Neural crest cell (in vitro differentiated cells): Measurements from ENCODE around the gene SHCBP1. TPM values are rescaled to one million over a fixed set of nuclear protein-coding genes. Genes with fewer than 3 reads are reported as not detected.

Source experiments
- DNase-seq: peaks from one replicate; pipeline ENCODE4 v3.0.0; 2021; ENCODE audit warnings: low read depth, mixed read lengths, low spot score
- H3K27ac Mint-ChIP-seq: one replicate; pipeline ENCODE4 v1.8.0; 2021; ENCODE audit warnings: mild to moderate bottlenecking, mixed read lengths; ENCODE audit not compliant: unreplicated experiment
- H3K27me3 Mint-ChIP-seq: 2 replicates; pipeline ENCODE4 v1.8.0; 2021; ENCODE audit warnings: low read depth, mild to moderate bottlenecking, mixed read lengths
- H3K36me3 Mint-ChIP-seq: 2 replicates; pipeline ENCODE4 v1.8.0; 2021; ENCODE audit warnings: low read depth, mild to moderate bottlenecking, mixed read lengths
- H3K4me1 Mint-ChIP-seq: 2 replicates; pipeline ENCODE4 v1.8.0; 2021; ENCODE audit warnings: mixed read lengths
- H3K4me3 Mint-ChIP-seq: one replicate; pipeline ENCODE4 v1.8.0; 2021; ENCODE audit warnings: mild to moderate bottlenecking, mixed read lengths
- H3K9me3 Mint-ChIP-seq: 2 replicates; pipeline ENCODE4 v1.8.0; 2021; ENCODE audit warnings: mixed read lengths
- total RNA-seq: library from RNA; stranded (reverse); gene quantifications from 2 replicates; pipeline ENCODE4 v1.2.1, GENCODE V29; 2021
- TF ChIP-seq, protein P1 (sequence below): fragments of 200-600 bp; sonication (generic); conservative IDR thresholded peaks from 2 replicates; pipeline ENCODE4 v1.5.0; 2021; ENCODE audit warnings: antibody characterized with exemption, mild to moderate bottlenecking

SHCBP1 gene
- total RNA-seq, 1 donor from 2014 or later, result 18.7 TPM

DNA sequence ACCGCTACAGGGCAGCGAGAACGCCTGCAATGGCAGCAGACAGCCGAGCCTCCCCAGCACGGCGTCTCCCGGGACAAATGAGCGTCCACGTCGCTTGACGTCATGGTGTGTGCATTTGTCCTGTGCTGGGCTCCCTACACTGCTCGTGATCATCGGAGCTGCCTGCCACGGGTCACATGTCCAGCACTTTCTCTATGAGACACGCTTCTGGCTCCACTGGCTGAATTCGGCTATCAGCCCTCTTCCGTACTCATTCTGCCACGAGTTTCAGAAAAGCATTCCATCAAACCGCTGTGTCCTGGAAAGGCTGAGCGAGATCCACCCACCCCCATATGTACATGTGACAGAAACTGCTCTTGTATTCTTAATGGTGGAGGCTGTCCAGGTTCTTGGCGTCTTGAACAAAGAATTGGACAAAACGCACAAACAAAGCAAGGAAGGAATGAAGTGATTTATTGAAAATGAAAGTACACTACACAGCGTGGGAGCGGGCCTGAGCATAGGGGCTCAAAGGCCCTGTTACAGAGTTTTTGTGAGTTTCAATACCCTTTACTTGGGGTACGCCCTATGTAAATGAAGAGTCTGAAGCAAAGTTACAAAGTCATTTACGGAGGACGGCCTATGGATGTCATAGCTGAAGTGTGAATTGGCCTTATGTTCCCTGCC, 28.5 kb upstream of the SHCBP1 start:
- DNase-seq, result no peak
- peaks cover 11% of the 10 kb centered on the region for H3K36me3 Mint-ChIP-seq
- H3K4me3 Mint-ChIP-seq, result no peak overlapping the region
- H3K9me3 Mint-ChIP-seq, result no peaks in the 10 kb centered on the region
- H3K27me3 Mint-ChIP-seq, result no peaks in the 10 kb centered on the region
- H3K27ac Mint-ChIP-seq, result no peak overlapping the region
- H3K4me1 Mint-ChIP-seq, result peaks cover 16% of the 10 kb centered on the region
- TF ChIP-seq, protein P1, sequence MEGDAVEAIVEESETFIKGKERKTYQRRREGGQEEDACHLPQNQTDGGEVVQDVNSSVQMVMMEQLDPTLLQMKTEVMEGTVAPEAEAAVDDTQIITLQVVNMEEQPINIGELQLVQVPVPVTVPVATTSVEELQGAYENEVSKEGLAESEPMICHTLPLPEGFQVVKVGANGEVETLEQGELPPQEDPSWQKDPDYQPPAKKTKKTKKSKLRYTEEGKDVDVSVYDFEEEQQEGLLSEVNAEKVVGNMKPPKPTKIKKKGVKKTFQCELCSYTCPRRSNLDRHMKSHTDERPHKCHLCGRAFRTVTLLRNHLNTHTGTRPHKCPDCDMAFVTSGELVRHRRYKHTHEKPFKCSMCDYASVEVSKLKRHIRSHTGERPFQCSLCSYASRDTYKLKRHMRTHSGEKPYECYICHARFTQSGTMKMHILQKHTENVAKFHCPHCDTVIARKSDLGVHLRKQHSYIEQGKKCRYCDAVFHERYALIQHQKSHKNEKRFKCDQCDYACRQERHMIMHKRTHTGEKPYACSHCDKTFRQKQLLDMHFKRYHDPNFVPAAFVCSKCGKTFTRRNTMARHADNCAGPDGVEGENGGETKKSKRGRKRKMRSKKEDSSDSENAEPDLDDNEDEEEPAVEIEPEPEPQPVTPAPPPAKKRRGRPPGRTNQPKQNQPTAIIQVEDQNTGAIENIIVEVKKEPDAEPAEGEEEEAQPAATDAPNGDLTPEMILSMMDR, result no peak

DNA sequence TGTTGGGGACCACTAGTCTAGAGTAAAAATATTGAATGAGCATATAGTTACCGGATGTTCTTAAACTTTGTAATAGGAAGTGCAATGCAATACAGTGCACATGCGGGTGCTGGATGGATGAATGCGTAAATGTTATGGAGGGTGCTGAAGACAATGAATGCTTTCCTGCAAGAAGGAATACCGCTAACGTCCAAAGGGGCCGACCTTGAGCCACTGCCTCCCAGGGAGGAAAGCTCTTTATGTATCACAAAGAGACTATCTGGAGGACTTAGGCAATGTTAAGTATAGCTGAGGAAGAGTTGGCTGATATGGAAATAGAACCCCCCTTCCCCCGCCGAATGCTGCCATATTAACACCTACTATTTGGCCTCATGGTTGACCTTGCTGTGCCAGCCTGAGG, 27.5 kb upstream of the SHCBP1 start:
- no peak overlapping the region for H3K4me3 Mint-ChIP-seq
- peaks cover 16% of the 10 kb centered on the region for H3K4me1 Mint-ChIP-seq
- TF ChIP-seq, protein P1, result no peak
- H3K27me3 Mint-ChIP-seq, result no peaks in the 10 kb centered on the region
- no peak for DNase-seq
- peaks cover under 1% of the 10 kb centered on the region for H3K9me3 Mint-ChIP-seq
- peaks cover 15% of the 10 kb centered on the region for H3K36me3 Mint-ChIP-seq
- no peak overlapping the region for H3K27ac Mint-ChIP-seq

DNA sequence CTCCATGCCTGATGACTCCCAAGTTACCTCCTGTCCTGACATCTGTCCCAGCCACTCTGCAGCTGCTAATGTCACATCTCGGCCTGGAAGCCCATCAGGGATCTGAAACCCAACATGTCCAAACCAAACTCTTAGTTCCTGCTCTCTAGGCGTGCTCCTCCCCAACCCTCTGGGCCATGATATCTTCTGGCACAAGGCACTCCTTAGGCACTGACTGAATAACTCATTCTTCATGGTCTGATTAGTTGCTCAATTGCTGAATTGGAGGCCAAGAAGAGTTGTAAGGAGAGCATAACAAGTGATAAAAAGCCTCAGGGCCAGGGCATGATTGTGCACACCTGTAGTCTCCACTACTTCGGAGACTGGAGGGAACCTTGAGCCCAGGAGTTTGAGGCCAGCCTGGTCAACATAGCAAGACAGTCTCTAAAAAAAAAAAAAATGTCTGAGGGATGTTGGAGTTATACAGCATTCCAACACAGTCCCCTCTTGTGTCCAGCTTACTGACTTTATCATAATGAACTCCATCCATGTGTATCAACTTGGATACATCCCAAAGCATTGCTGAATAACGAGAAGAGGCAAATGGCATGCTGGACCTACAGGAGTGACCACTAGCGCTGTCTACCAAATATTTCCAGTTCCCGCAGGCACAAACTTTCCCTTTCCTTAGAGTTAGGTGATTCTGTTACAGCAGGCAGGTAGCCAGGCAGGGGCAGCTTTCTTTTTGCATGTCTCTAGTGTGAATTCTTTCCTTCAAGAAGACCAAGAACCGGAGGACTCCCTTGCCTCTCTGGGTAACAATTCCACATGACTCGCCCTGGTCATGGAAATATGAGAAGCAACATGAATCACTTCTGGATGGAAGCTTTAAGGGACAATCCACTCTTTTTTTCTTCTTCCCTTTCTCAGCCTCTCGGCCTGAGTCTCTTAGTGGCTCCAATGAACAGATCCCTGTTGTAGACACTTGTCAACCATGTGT, 18.1 kb upstream of the SHCBP1 start:
- no peak for DNase-seq
- Mint-ChIP-seq H3K4me3 (no peak overlapping the region), H3K9me3 (peaks cover 6% of the 10 kb centered on the region), H3K4me1 (no peaks in the 10 kb centered on the region), H3K27me3 (peaks cover 9% of the 10 kb centered on the region), H3K27ac (no peak overlapping the region), H3K36me3 (peaks cover 9% of the 10 kb centered on the region)
- TF ChIP-seq, protein P1, result no peak

DNA sequence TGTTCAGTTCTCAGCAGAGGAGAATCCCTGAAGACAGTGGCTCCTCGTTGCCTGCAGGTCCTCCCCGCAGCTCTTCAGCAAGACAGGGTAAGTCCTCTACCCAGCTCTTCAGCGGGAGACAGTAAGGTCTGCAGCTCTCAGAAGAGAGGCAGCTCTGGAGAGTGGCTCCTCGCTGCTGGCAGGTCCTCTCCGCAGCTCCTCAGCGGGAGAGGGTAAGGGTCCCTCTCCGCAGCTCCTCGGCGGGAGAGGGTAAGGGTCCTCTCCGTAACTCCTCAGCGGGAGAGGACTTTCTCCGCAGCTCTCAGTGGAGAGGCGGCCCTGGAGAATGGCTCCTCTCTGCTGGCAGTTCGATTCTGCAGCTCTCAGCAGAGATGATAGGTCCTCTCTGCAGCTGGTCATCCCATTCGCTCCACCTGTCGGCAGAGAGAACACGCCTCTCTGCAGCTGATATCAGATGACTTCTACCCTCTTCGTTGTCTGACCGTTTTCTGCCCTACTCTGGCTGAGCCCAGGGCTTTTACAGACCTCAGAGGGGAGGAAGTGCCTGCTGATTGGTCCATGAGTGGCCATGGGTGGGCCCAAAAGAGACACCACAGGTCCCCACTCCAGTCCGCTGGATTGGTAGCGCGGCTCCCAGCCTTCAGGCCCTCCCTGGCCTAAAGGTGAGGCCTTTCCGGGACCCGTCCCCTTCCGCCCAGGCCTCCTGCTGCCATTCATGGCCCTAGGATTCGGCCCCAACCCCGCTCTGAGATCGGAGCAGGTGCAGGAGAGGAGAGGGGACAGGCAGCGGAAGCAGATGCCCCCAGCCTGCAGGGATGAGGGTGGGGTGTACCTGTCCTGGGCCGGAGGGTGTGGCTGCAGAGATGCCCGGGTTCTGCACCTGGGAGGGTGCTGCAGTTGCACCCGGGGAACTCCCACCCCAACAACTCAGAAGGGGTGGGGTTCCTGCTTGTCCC, 11.9 kb upstream of the SHCBP1 start:
- no peak for DNase-seq
- TF ChIP-seq, protein P1, result no peak
- Mint-ChIP-seq H3K36me3 (no peaks in the 10 kb centered on the region), H3K27ac (no peak overlapping the region), H3K27me3 (peaks cover 25% of the 10 kb centered on the region), H3K4me3 (no peak overlapping the region), H3K4me1 (peaks cover 17% of the 10 kb centered on the region), H3K9me3 (no peaks in the 10 kb centered on the region)
